ENCODE results near the gene GATA2. TPM values are rescaled to one million over a fixed set of nuclear protein-coding genes. Genes with fewer than 3 reads are reported as not detected.

The GATA2 gene
- total and polyA plus RNA-seq, 2 of the 8 experiments (the other 6 are each of a cell fraction or from before 2014, with no cell fraction given), result 0.03 to 0.30 TPM

- Histone ChIP-seq H2AFZ (ENCODE audit: low read length) (no peak overlapping the region), H3K9me3 (ENCODE audit: insufficient read depth in 2 of 2, low read depth in 1 of 2, low read length in 1 of 2) (no peaks in the 10 kb centered on the region), H3K27ac (ENCODE audit: low read depth, low read length) (no peak overlapping the region), H3K4me3 (ENCODE audit: extremely low read depth in 1 of 4, insufficient read depth in 2 of 4, low read depth in 3 of 4, low read length in 4 of 4) (peak overlapping the region; percentile 6 to 63 (median 12); a peak in 5 of 8 replicates), H4K5ac (ENCODE audit: insufficient read length, low read depth, low read length) (no peak overlapping the region), H3K4ac (replicated peaks; ENCODE audit: insufficient read length, low read depth, low read length) (no peak overlapping the region), H4K8ac (ENCODE audit: extremely low read depth, insufficient read depth, low read length) (no peak overlapping the region; the same call in 1 of the 2 replicates), H3K9ac (replicated peaks in 1 of 4; ENCODE audit: extremely low read depth in 1 of 4, low read depth in 3 of 4, low read length in 3 of 4) (no peak overlapping the region), H2BK15ac (ENCODE audit: low read length) (no peak overlapping the region; the same call in 1 of the 2 replicates), H3K56ac (replicated peaks; ENCODE audit: insufficient read length, low read depth, low read length) (no peak overlapping the region), H2BK120ac (replicated peaks; ENCODE audit: low read depth, low read length) (no peak overlapping the region), H2BK12ac (ENCODE audit: low read depth, low read length) (0 out of 2 replicates have a peak overlapping the region, but pooled peaks have one; percentile 50), H2AK5ac (ENCODE audit: low read depth, low read length) (peak overlapping the region; percentile 86; the same call in 1 of the 2 replicates), H3K36me3 (ENCODE audit: control insufficient read depth in 2 of 4, insufficient read depth in 4 of 4, low read length in 3 of 4) (peaks cover 0 to 12% (median 0%) of the 10 kb centered on the region in 4 experiments; a peak in 1 of 8 replicates), H3K23me2 (ENCODE audit: low read depth, low read length) (peaks cover 27% of the 10 kb centered on the region; the same call in 1 of the 2 replicates), H2BK20ac (ENCODE audit: low read length) (peak overlapping the region; percentile 61; the same call in 1 of the 2 replicates), H3K27me3 (replicated peaks in 1 of 4; ENCODE audit: control insufficient read depth in 3 of 4, extremely low read depth in 1 of 4, insufficient read depth in 3 of 4, low read length in 3 of 4) (peaks cover 87 to 100% (median 99%) of the 10 kb centered on the region in 4 experiments), H3K18ac (ENCODE audit: extremely low read depth, low read length) (peak overlapping the region; percentile 71), H3K79me2 (ENCODE audit: control insufficient read depth in 1 of 2, insufficient read depth in 2 of 2, low read length in 2 of 2) (no peaks in the 10 kb centered on the region), H4K20me1 (replicated peaks in 1 of 2; ENCODE audit: control insufficient read depth in 1 of 2, insufficient read depth in 2 of 2, low read length in 2 of 2) (peaks cover 15 to 18% of the 10 kb centered on the region in 2 experiments), H3K23ac (ENCODE audit: insufficient read length) (no peak overlapping the region), H4K91ac (replicated peaks; ENCODE audit: insufficient read length, low read length) (peak overlapping the region; percentile 54), H2BK5ac (ENCODE audit: low read depth, low read length) (no peak overlapping the region), H3K4me1 (replicated peaks in 1 of 4; ENCODE audit: control insufficient read depth in 3 of 4, insufficient read depth in 4 of 4, low read length in 3 of 4) (peaks cover 8 to 80% (median 56%) of the 10 kb centered on the region in 4 experiments), H3K14ac (ENCODE audit: insufficient read length) (no peak overlapping the region), H3K79me1 (ENCODE audit: low read depth, low read length) (no peaks in the 10 kb centered on the region), H3K4me2 (ENCODE audit: insufficient read depth in 1 of 2, low read depth in 2 of 2, low read length in 2 of 2) (peak overlapping the region; percentile 63 to 95)
- FAIRE-seq (no peak), DNase-seq (ENCODE audit: low read depth in 1 of 2, low spot score in 2 of 2) (no peak)
- 2% methylated on average over 12 of the region's 14 CpGs; no CpG with 5 or more reads in 1 of the 2 experiments for WGBS, 2 experiments (ENCODE audit: extremely low coverage in 1 of 2, insufficient coverage in 1 of 2, insufficient read length in 1 of 2, insufficient replicate concordance in 2 of 2, low coverage in 1 of 2, low lambda C conversion rate in 2 of 2, missing lambda C conversion rate in 1 of 2)
- CTCF ChIA-PET (ENCODE audit: partially characterized antibody), result interaction anchor here (0.6 to 7.9 kb wide), 7 partner anchors 9 to 486 kb away, joined by 3 to 42 read pairs (median 6); no protein-coding TSS in a partner anchor
- TF ChIP-seq USF2 (IDR thresholded peaks at IDR 0.05; ENCODE audit: low read length), result no peak
- TF ChIP-seq EZH2 (IDR thresholded peaks at IDR 0.05; ENCODE audit: low read depth, low read length, severe bottlenecking), result peak; percentile 91
- TF ChIP-seq ZNF274 (IDR thresholded peaks at IDR 0.05; ENCODE audit: borderline replicate concordance, extremely low read depth, low read length), result no peak
- no peak for TF ChIP-seq KDM5A (IDR thresholded peaks at IDR 0.05; ENCODE audit: low read length)
- TF ChIP-seq CHD2 (IDR thresholded peaks at IDR 0.05; ENCODE audit: low read length), result no peak
- POLR2A ChIA-PET (ENCODE audit: partially characterized antibody), result interaction anchor here (1.4 kb wide), 1 partner anchor 54 kb away, joined by 4 read pairs; no protein-coding TSS in a partner anchor
Observed at GRCh38 chr3:128486205-128486628, 6.8 kb downstream of the GATA2 start.
